GM18870 (cell line): ENCODE data around the gene RAB6B.

Source experiments
- ATAC-seq: cut with Tn5 transposase; IDR thresholded peaks from one replicate; pipeline ENCODE4 v1.9.1; 2021; ENCODE audit warnings: moderate library complexity; ENCODE audit not compliant: unreplicated experiment

The RAB6B gene

DNA sequence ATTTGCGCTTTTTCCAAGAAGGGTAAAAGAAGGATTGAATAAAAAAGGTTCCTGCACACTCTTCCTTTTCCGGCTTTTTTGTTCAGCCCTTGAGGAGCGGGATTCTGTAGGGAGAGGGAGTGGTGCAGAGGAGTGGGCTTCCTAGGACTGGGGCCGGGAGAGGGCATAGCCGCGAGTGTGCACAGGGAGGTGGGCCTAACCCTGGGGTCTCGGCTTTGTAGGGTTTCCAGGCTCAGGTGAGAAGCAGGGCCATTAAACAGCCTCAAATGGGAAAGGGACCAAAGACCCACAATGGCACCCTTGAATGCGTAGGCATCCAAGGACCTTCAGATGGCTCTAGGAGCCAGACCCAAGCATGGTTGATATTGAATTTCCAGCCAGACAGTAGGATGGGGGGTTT is 35.4 kb upstream of the RAB6B start:
- ATAC-seq = no peak

DNA sequence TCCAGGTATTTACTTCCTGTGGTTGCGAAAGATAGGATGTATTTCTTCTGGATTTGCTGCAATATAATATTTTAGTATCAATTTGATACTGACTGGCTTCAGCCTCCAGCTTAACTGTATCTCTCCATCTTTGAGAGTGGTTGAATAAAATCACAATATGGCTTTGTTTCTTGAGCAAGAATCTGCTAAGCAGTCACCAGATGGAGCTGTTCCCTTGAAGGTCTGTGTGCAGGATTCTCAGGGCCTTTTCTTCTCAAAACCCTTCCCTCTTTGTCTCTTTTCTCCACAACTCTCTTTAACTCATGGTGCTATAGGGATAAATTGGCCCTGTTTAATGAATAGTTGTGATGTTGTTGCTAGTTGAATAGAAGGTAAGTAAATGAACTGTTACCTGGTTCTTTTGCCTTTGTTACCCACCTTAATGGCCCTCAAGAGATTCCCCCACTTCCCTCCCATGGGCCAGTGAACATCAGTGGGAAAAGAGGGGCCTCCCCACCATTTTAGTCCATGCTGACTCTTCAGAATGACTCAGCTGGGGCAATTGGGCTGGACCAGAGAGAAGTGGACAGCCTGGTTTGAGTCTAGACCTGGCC is 34.8 kb upstream of the RAB6B start:
- no peak for ATAC-seq

DNA sequence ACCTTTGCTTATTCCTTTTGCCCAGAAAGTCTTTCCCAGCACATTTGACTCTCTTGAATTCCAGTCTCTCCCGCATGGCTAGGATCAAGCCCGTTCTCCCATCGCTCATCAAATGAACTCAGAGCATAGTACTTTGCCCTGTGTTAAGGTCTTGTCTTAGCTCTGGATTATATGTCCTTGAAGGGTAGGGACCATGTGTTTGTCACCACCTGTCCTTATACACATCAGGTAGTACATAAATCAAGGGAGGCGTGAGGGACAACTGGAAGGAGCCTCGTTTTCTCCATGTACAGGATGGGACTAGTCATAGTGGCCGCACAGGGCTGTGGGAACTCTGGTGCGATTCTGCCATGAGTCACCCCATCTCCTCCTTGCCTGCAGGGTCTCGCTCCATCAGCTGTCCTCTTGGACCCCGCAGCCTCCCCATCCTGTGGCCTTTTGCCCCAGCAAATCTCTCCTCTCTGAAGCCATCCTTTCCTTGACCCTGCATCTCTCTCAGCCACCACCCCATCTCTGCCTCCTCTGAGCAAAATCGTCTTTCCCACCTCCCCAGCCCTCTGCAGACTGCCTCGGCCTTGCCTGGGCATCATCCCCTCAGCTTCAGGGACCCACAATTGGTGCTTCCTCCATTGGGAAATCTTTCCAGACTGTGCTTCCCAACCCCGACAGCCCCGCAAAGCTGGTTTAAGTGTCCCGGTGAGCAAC is 33.4 kb upstream of the RAB6B start:
- no peak for ATAC-seq

DNA sequence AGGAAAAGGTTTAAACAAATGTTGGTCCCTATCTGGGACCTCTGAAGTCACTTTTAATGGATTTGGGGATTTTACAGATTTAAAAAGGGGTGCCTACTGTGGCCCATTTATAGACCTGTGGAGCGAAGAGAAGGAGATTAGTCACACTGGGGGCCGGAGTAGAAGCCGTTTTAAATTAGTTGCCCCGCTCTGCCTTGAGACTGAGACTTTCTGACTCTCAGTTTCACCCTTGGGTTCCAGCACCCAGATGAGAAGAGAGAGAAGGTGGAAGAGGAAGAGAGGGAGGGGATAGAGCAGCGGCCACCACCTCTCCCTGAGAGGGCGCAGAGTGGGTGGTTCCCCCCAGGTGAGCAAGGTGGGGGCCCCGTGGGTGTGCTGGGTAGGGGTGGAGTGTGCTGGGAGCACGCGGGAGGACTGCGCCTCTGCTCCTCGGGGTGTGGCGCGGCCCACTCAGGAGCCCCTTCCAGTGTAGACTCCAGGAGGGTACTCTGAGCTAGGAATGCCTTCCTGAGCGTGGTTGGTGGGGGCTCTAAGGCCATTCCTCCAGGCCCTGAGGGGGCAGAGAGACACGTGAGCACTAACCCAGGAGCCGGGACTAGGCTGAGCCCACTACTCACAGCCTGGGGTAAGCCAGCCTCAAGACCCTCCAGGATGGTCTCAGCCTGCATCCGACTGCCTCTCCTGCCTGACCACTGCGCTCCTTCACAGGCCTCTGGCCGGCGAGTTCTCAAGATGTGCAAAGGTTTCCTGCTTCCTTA is 32.6 kb upstream of the RAB6B start:
- no peak for ATAC-seq

DNA sequence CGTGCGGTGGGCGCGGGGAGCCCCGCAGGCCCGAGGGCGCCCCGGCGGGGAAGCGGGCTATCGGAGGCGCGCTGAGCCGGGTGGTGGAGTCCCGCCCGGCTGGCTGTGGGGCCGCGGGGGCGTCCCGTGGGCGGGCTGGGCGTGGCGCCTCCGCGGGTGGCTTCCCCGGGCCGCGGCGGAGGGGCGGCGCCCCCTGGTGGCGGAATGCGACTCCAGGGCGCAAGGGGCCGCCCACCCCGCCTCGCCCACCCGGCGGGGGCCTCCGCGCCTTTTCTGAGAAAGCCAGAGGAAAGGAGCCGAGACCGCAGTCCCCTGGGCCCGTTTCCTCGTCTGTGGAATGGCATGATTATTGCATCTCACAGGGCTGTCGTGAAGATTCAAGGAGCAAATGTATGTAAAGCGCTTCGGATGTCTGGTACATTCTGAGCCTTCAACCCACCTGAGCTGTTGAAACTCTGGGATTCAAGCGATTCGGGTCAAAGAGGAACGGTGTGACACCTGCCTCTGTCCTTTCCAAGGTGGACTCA is 31.9 kb upstream of the RAB6B start:
- ATAC-seq = no peak

DNA sequence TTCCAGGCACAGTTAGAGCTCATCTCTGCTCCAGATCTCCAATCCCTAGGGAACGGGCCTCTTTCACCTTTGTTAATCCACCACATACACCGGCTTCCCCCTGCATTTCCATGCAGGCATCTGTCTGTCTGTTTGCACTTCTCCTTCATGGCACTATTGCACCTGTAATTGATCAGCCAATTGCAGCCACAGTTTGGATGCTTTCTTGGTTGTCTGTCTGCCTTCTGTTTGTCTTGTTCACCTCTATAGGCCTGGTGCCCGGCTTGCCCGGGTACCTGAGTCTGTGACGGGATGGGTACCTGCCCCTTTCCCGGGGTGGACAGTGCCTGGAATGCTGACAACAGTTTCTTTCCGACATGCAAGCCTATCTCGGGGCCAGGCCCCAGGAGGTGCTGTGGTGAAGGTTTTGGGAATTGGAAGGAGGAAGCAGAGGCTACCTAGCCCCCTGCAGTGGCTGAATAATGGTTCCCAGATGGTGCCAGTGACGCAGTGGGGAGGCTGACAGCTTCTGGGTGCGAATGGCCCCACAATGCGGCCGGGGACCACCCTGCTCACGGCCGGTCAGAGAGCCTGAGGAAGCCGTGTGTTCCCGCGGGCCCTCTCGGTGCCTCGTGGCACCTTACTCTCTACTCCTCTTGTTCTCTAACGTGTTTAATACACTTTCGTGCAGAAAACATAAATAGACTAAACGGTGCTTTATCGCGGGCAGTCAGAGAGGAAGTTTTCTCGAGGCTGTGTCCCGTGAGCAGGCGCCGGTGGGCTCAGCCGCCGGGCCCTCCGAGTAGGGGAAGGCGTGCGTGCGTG is 31.3 kb upstream of the RAB6B start:
- ATAC-seq = no peak

DNA sequence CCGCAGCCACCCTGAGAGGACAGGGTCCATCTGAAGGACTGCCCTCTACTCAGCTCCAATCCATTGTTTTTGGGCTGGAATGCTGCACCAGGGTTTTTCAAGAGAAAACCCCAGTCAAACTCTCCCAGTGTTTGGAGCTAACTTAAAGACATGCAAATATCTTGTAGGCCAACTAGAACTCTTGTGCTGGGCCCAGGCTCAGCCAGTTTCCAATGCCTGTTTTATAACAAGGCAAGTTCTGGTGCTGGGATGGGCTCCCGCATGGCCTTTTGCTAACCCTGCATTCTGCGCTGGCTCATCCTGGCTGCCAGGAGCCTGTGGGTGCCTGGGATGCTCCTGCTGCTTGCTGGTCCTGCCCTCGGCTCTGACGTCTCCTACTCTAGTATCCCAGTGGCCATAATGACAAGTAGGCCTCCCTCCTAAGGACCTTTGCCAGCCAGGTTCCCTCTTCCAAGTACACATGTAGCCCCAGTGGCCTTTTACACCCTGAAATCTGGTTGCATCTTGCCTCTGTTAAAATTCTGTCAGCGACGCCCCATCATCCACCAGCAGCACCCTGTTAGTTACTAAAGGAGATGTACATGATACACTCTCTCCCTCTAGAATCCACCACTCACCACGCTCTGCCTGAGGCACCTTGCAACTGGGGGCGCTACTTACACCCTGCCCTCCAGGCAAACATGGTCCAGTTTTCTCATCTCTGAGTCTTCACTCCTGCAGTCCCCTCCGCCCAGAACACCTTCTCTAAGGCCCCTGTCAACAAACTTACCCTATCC is 30.5 kb upstream of the RAB6B start:
- ATAC-seq = no peak

DNA sequence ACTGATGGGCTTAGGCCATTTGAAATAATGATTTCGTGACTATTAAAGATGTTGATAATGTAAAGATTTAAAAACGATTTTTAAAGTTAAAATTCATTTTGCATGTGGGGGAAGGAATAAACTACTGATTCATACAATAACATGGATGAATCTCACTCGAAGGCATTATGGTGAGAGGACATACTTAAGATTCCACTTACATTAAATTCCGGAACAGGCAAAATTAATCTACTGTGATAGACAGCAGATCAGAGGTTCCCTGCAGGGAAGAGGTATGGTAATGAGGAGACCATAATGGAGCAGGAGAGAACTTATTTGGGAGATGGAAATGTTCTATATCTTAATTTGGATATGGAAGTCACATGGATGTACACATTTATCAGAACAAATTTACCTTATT is 28.4 kb upstream of the RAB6B start:
- no peak for ATAC-seq

DNA sequence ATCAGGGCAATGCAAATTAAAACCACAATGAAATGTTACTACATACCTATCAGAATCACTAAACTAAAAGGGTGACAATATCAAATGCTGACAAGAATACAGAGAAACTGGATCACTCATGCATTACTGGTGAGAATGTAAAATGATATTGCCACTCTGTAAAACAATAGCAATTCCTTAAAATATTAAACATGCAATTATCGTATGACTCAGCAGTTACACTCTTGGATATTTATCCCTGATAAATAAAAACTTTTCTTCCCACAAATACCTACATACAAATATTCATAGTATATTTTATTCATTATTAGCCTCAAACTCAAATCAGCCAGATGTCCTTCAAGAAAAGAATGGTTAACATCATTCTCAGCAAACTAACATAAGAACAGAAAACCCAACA is 25.9 kb upstream of the RAB6B start:
- no peak for ATAC-seq

DNA sequence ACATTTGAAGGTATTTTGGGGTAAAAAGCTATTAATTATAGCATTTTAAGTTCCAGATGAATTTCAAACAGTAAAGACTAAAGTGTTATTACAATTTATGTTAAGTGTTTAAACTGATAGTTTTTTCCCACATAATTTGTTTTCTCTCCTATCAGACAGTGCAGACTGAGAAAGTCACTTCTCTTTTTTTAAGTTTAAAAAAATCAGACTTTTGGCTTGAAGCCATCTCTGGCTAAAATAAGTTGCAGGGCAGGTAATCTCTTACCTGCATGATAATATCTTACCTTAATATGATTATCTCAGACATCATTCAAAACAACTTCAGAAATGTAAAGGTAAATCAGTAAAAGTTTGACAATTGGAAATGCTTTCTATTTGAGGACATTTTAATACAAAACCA is 21.5 kb upstream of the RAB6B start:
- ATAC-seq = no peak

DNA sequence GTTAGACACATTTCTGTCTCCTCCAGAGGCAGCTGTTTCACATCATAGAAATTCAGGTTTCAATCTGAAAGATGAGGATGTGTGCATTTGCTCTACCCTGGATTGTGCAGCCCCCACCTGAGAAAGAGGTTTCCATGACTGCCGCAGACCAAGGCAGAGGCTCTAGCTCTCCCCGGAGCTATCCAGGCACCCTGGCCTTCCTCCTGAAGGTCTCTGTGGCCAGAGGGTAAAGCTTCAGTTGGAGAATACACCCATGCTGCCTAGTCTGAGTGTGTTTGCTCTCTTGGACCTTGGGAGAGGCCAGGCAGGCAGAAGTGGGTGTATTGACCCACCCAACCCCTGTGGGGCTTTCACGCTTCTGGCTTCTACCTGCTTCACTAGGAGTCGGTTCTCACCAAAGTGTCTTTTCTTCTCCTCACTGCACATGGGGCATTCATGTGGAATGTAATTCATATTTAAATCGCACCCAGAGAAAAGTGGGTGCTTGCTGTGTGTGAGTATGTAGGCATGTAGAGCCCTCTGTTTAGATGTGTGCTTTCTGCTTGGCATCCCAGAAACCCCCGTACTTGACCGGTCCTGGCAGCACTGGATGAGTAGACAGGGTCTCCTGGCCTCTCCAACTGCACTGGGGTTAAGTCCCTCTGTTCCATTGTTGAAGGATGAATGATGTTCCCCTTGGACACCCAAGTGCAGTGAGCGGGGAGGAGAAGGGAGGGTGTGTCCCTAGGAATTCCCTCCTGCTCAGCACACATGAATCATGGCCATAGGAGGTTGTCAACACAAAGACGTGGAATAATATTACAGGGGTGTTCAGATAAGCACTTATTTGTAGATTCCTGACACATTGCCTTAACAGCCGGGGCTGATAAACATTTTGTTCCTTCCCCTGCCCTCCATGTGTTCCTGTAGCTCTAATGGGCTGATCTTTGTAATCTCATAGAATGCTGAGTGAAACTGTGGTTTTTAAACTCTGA is 20.3 kb upstream of the RAB6B start:
- ATAC-seq = no peak

DNA sequence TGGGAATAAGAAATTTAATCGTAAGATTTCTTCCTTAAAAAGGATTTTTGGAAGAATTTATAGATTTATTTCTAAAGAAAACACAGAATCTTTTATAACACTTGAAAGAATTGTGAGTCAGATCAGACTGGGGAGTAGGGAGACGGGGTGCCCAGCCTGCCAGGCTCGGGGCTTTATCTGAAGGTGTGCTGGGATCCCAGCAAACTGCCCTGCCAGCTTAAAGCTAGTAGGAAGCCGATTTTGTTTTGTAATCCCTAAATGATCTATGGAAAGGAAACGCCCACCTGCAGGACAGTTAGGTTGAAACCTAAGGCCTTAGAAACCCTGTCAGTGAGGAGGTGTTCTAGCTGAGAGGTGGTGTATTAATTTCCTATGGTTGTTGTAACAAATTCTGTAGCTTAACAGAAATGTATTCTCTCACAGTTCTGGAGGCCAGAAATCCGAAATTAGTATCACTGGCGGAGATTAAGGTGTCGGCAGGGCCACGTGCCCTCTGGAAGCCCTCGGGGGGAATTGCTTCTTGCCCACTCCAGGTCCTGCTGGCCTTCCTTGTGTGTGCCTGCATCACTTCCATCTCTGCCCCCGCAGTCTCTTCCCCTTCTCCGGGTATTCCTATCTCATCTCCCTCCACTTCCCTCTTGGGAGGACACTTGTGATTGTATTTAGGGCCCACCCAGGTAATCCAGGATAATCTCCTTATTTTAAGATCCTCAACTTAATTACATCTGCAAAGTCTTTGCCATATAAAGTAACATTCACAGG is 19.3 kb upstream of the RAB6B start:
- no peak for ATAC-seq

DNA sequence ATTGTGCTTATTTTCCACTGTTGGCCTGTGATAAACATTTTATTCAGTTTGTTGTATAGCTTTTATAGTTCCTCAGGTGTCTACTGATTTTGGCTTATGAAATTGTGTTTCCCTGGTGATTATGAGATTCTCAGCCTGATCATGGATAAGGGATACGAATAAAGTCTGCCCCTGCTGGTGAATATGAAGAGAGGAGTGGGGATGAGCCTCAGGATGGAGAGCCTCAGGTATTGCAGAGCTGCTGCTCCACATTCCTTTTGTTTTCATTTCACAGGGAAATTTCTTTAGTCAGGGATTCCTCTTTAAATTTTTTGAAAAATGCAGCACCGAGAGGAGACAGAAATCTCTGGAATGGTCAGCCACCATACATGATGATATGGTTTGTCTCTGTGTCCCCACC is 14.7 kb upstream of the RAB6B start:
- ATAC-seq = no peak

DNA sequence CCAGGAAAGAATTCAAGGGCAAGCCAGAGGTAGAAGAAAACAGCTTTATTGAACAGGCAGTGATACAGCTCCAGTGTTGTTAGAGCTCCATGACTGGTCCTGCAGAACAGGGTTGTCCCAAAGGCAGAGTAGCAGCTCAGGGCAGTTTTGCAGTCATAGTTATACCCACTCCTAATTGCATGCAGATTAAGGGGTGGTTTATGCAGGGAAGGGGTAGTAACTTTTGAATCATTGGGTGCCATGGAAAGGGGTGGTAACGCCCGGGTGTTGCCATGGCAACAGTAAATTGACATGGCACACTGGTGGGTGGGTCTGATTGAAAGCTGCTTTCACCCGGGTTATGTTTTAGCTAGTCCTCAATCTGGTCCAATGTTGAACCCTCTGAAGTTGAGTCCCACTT is 9.7 kb upstream of the RAB6B start:
- no peak for ATAC-seq

DNA sequence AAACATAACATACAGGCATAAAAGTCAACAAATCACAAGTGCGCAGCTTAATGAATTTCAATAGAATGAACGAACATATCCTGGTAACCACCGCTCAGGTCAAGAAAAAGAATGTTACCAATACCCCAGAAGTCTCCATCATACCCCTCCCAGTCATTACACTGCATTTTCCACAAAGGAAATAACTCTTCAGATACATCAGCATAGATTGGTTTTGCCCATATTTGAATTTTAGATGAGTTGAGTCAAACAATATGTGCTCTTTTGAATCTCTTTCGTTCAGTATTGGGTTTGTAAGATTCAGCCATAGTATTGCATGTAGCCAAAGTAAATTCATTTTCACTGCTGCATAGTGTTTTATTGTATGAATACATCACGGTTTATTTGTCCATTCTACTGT is 6.2 kb upstream of the RAB6B start:
- no peak for ATAC-seq

DNA sequence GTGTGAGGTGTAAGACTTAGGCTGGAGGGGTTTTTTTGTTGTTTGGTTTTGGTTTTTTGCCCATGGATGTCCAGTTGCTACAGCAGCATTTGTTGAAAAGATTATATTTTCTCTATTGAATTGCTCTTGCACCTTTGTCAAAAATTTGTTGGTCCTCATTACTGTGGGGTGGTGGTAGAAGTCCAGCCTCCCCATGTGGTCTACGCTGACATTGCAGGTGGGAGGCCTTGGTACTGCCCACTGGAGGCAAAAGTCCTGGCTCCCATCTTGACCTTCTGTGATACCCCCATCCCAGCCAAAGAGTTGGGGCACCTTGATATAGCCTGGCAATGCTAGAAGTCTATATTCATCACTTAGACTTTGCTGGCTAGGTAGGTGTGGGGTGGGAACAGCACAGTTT is 5.4 kb upstream of the RAB6B start:
- no peak for ATAC-seq

DNA sequence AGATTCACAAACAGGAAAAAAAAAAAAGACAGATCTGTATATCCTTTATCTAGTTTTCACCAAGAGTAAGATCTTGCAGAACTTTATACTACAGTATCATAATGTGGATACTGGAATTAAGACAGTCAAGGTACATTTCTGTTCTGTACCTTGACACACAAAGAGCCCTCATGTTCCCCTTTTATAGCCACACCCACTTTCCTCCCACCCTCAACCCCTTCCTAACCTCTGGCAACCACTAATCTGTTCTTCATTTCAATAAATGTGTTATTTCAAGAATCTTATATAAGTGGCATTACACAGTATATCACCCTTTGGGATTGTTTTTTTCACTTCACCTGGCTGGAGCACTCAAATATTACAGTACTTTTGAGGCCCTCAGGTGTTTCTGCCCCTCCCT is 3.6 kb upstream of the RAB6B start:
- no peak for ATAC-seq

DNA sequence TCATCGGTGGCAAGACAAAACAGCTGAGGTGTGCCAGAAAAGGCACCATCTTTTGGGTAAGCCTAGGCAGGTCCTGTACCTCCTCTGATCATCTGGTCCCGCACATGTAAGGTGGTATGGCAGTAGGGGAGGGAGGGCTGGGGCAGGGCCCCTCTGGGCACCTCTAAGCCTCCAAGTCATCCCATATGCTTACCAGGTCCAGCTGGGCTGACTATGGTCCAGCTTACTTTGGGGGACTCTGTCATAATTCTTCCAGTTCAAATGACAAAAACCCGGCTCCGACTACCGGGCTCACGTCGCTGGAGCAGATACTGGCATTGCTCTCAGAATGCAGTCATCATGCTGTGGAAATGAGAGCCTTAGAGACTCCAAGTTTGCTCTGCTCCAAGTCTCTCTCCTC is 1.9 kb upstream of the RAB6B start:
- no peak for ATAC-seq
